Measurements from ENCODE around the gene CCSER1.

- TF ChIP-seq, protein P1, sequence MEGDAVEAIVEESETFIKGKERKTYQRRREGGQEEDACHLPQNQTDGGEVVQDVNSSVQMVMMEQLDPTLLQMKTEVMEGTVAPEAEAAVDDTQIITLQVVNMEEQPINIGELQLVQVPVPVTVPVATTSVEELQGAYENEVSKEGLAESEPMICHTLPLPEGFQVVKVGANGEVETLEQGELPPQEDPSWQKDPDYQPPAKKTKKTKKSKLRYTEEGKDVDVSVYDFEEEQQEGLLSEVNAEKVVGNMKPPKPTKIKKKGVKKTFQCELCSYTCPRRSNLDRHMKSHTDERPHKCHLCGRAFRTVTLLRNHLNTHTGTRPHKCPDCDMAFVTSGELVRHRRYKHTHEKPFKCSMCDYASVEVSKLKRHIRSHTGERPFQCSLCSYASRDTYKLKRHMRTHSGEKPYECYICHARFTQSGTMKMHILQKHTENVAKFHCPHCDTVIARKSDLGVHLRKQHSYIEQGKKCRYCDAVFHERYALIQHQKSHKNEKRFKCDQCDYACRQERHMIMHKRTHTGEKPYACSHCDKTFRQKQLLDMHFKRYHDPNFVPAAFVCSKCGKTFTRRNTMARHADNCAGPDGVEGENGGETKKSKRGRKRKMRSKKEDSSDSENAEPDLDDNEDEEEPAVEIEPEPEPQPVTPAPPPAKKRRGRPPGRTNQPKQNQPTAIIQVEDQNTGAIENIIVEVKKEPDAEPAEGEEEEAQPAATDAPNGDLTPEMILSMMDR (IDR thresholded peaks at IDR 0.05), result no peak
- no peak for TF ChIP-seq POLR2A (IDR thresholded peaks at IDR 0.05)
- no peak for TF ChIP-seq POLR2AphosphoS5 (IDR thresholded peaks at IDR 0.05)
- no peak for TF ChIP-seq EP300 (IDR thresholded peaks at IDR 0.05; ENCODE audit: low read depth)
These were observed 1000.6 kb downstream of the CCSER1 start for GRCh38 chr4:91127831-91128230.
